K562 (cell line): ENCODE data around the gene RAP1GDS1. TPM values are rescaled to one million over a fixed set of nuclear protein-coding genes. Genes with fewer than 3 reads are reported as not detected.
"Not testable (repeated sequence)": the region's sequence is repeated elsewhere in the genome, so short reads cannot be mapped to it uniquely, and the experiment has no call there.

Experiments
- ATAC-seq: fragments of 200-7000 bp; cut with Tn5 transposase; 3 replicates; pipeline ENCODE4 v1.9.1; 2020; ENCODE audit warnings: moderate library complexity
- BruUV-seq: library from RNA; stranded (reverse); fragments of 400-500 nt; replicated peaks from 2 replicates; lab custom pipeline; 2021; lab: Mats Ljungman, UMichigan
- CTCF ChIA-PET: fragments of 300-600 bp; formaldehyde crosslinking; extraction: SDS; loops from one replicate; lab custom pipeline; 2021; ENCODE audit warnings: low intra/inter-chr PET ratio; lab: Yijun Ruan, JAX
- POLR2A ChIA-PET: fragments of 300-600, 350-650 bp; sonication (Branson Sonifier 250); formaldehyde crosslinking; extraction: SDS; loops from one replicate; lab custom pipeline; 2021; ENCODE audit warnings: antibody characterized with exemption, inconsistent platforms; lab: Yijun Ruan, JAX
- DNase-seq, 4 experiments: peaks; one replicate each; pipeline versions ENCODE4 v3.0.0 to v3.0.0-alpha.2; 2011 to 2018; ENCODE audit warnings: low spot score in 3 of 4, mixed read lengths in 3 of 4; ENCODE audit errors: extremely low read depth in 1 of 4
- FAIRE-seq: peaks from 2 replicates; lab custom pipeline; 2011; peaks lifted over from hg19 to GRCh38; lab: Jason Lieb, UNC
- H2AFZ ChIP-seq: 2 replicates; pipeline ENCODE4 v1.6.0; 2011; ENCODE audit warnings: low read depth, low read length, control low read depth, inconsistent platforms
- H3K27ac ChIP-seq: fragments of 200-600 bp; 3 replicates; pipeline ENCODE4 v1.8.0; 2011; ENCODE audit warnings: low read depth, mild to moderate bottlenecking, control low read depth, inconsistent platforms, low read length, moderate library complexity, mixed read lengths; ENCODE audit errors: extremely low read depth
- H3K27me3 ChIP-seq, 2 experiments: fragments of 300-600 bp in 1 of 2; 2 replicates in 1 of 2; 3 replicates in 1 of 2; pipeline versions ENCODE4 v1.6.0 to v1.8.0; 2011; ENCODE audit warnings: inconsistent platforms in 2 of 2, low read length in 2 of 2, mild to moderate bottlenecking in 1 of 2, mixed read lengths in 1 of 2, moderate library complexity in 1 of 2; ENCODE audit not compliant: control insufficient read depth in 2 of 2, insufficient read depth in 2 of 2
- H3K36me3 ChIP-seq: fragments of 300-600 bp; 3 replicates; pipeline ENCODE4 v1.8.0; 2011; ENCODE audit warnings: mild to moderate bottlenecking, low read length, inconsistent platforms; ENCODE audit not compliant: control insufficient read depth, insufficient read depth
- H3K4me1 ChIP-seq, 2 experiments: fragments of 200-600 bp in 1 of 2; replicated peaks in 1 of 2; 2 replicates in 1 of 2; 3 replicates in 1 of 2; pipeline versions ENCODE4 v1.5.1 to v1.8.0; 2011; ENCODE audit warnings: inconsistent platforms in 2 of 2, low read length in 2 of 2, mild to moderate bottlenecking in 1 of 2, mixed read lengths in 1 of 2, moderate library complexity in 1 of 2; ENCODE audit not compliant: control insufficient read depth in 2 of 2, insufficient read depth in 2 of 2
- H3K4me2 ChIP-seq: 2 replicates; pipeline ENCODE4 v1.6.1; 2011; ENCODE audit warnings: low read length, control low read depth, inconsistent platforms, mixed read lengths; ENCODE audit not compliant: insufficient read depth
- H3K4me3 ChIP-seq: fragments of 200-600 bp; sonication (generic), shearing (Covaris generic); 2 replicates; pipeline ENCODE4 v1.5.1; 2016; ENCODE audit warnings: control low read depth, inconsistent platforms
- H3K79me2 ChIP-seq: fragments of 200-600 bp; 3 replicates; pipeline ENCODE4 v1.8.0; 2011; ENCODE audit warnings: low read length, inconsistent platforms; ENCODE audit not compliant: control insufficient read depth, insufficient read depth
- H3K9ac ChIP-seq, 2 experiments: 2 replicates each; pipeline versions ENCODE4 v1.6.0 to v1.6.1; 2011; ENCODE audit warnings: low read depth in 2 of 2, low read length in 2 of 2, control low read depth in 1 of 2, inconsistent platforms in 1 of 2, mild to moderate bottlenecking in 1 of 2, mixed read lengths in 1 of 2; ENCODE audit not compliant: insufficient read depth in 1 of 2
- H3K9me1 ChIP-seq: one replicate; pipeline ENCODE4 v1.6.0; 2011; ENCODE audit warnings: inconsistent platforms, mild to moderate bottlenecking, low read length, moderate library complexity; ENCODE audit not compliant: control insufficient read depth, insufficient read depth
- H3K9me3 ChIP-seq: replicated peaks from 2 replicates; pipeline ENCODE4 v1.5.1; 2011; ENCODE audit warnings: low read depth, low read length, inconsistent platforms; ENCODE audit not compliant: control insufficient read depth, insufficient read depth
- H4K20me1 ChIP-seq: replicated peaks from 2 replicates; pipeline ENCODE4 v1.6.1; 2011; ENCODE audit warnings: low read length, inconsistent platforms, mixed read lengths; ENCODE audit not compliant: control insufficient read depth, insufficient read depth
- PCBP1 ChIP-seq: fragments of 200-400 bp; formaldehyde crosslinking; IDR thresholded peaks from 2 replicates; pipeline ENCODE4 v1.6.1; 2018; ENCODE audit warnings: mild to moderate bottlenecking, low read depth, low read length; ENCODE audit not compliant: poor library complexity, severe bottlenecking
- ZNF407 ChIP-seq: fragments of 450-650 bp; IDR thresholded peaks from 2 replicates; pipeline ENCODE4 v1.6.1; 2016; ENCODE audit warnings: low read depth
- ZNF444 ChIP-seq: fragments of 250-450 bp; sonication (Bioruptor Pico); IDR thresholded peaks from 2 replicates; pipeline ENCODE4 v1.4.0; 2020; ENCODE audit warnings: mild to moderate bottlenecking, moderate library complexity
- WGBS: fragments of 100-300 bp; shearing (Covaris generic); methylation state at CpG from one replicate; pipeline ENCODE4 v1.1.6; 2016; ENCODE audit warnings: low coverage, mixed read lengths; ENCODE audit not compliant: insufficient coverage; ENCODE audit errors: missing lambda C conversion rate; 5-methylcytosine and 5-hydroxymethylcytosine counted together
- in situ Hi-C: fragments of 300-500 bp; cut with MboI; formaldehyde crosslinking; loops from 4 replicates; pipeline ENCODE4 v1.15.0; 2018; ENCODE audit warnings: inconsistent platforms, mixed read lengths
- intact Hi-C: fragments of 100-400 bp; cut with micrococcal nuclease; formaldehyde crosslinking; loops from 2 replicates; pipeline ENCODE4 v1.14.2; 2022
- polyA plus RNA-seq, 8 experiments: library from polyadenylated mRNA; depleted of rRNA in 4 of 8; stranded (reverse) in 5 of 8; unstranded in 3 of 8; fragments of >200 nt; fragmentation: Nextera tagmentation in 2 of 8; fragmentation: Illumina TruSeq in 1 of 8; extraction: Ambion mirVana in 2 of 8; extraction: Trizol in 1 of 8; gene quantifications; 2 replicates each; pipeline versions ENCODE4 v1.2.1 to v1.2.3, GENCODE V29; 2011 to 2014; ENCODE audit warnings: inconsistent platforms in 1 of 8, missing spikeins in 1 of 8
- total RNA-seq, 7 experiments: library from RNA; depleted of rRNA in 6 of 7; stranded (reverse); fragments of >200 nt in 6 of 7; fragmentation: Illumina TruSeq in 2 of 7; extraction: Trizol in 2 of 7; gene quantifications; 2 replicates each; pipeline versions ENCODE4 v1.2.1 to v1.2.3, GENCODE V29; 2011 to 2021; ENCODE audit warnings: low replicate concordance in 1 of 7

The RAP1GDS1 gene
- total and polyA plus RNA-seq, 9 of the 15 experiments (the other 6 are each of a cell fraction or from before 2014, with no cell fraction given) = 27.2 to 55.6 (median 31.5) TPM

GRCh38 chr4:98452091-98452490 lies 190.9 kb downstream of the RAP1GDS1 start (continued):
- TF ChIP-seq ZNF444 (no peak), ZNF407 (no peak), PCBP1 (no peak)

- H3K36me3 ChIP-seq, intact Hi-C loops, H3K27me3 ChIP-seq, H3K27ac ChIP-seq, BruUV-seq, DNase-seq, H3K4me2 ChIP-seq, FAIRE-seq, H3K9ac ChIP-seq, H3K4me3 ChIP-seq, H3K9me1 ChIP-seq, H3K9me3 ChIP-seq, H2AFZ ChIP-seq, H3K79me2 ChIP-seq, H4K20me1 ChIP-seq, H3K4me1 ChIP-seq, ATAC-seq: not testable (repeated sequence)
- in situ Hi-C loops = loop anchor here (25.0 kb wide), 1 partner anchor 955 kb away; no protein-coding TSS in a partner anchor
- WGBS = 10% methylated on average over 9 of the region's 9 CpGs
- POLR2A ChIA-PET = interaction anchor here (0.7 kb wide), 1 partner anchor 188 kb away, joined by 4 read pairs; no protein-coding TSS in a partner anchor
- CTCF ChIA-PET = interaction anchor here (0.6 kb wide), 2 partner anchors 126 to 236 kb away, joined by 4 read pairs; no protein-coding TSS in a partner anchor
Measured at GRCh38 chr4:98457422-98457821, 196.2 kb downstream of the RAP1GDS1 start.
